HG02759 (cell line): ENCODE data around the gene EPX.

ENCODE experiments used
- ATAC-seq: cut with Tn5 transposase; IDR thresholded peaks from one replicate; pipeline ENCODE4 v1.9.1; 2021; ENCODE audit warnings: mild to moderate bottlenecking, moderate library complexity; ENCODE audit not compliant: unreplicated experiment

The EPX gene

GRCh38 chr17:58224315-58224714 lies 31.8 kb downstream of the EPX start:
- ATAC-seq, result no peak

- ATAC-seq, result no peak
Measured at GRCh38 chr17:58227733-58228132, 35.2 kb downstream of the EPX start.

GRCh38 chr17:58228679-58229078 lies 36.2 kb downstream of the EPX start:
- ATAC-seq, result no peak

- ATAC-seq, result no peak
Measured at GRCh38 chr17:58229384-58229783, 36.9 kb downstream of the EPX start.

GRCh38 chr17:58229881-58230280 lies 37.4 kb downstream of the EPX start:
- ATAC-seq, result no peak

- ATAC-seq, result no peak
Measured at GRCh38 chr17:58231641-58232040, 39.1 kb downstream of the EPX start.

GRCh38 chr17:58232707-58233156 lies 40.2 kb downstream of the EPX start:
- ATAC-seq, result peak; percentile 85

GRCh38 chr17:58233543-58233942 lies 41.0 kb downstream of the EPX start:
- ATAC-seq, result peak; percentile 65

- no peak for ATAC-seq
Measured at GRCh38 chr17:58234512-58234911, 42.0 kb downstream of the EPX start.

- no peak for ATAC-seq
Measured at GRCh38 chr17:58235821-58236220, 43.3 kb downstream of the EPX start.

GRCh38 chr17:58236394-58236793 lies 43.9 kb downstream of the EPX start:
- no peak for ATAC-seq

GRCh38 chr17:58238147-58238634 lies 45.7 kb downstream of the EPX start, which contains the start of gene LPO:
Gene LPO (plus strand): TSS chr17:58238584. CDS start chr17:58242980, 4,396 bp downstream.
- ATAC-seq, result no peak

GRCh38 chr17:58239987-58240386 lies 47.5 kb downstream of the EPX start:
- ATAC-seq, result no peak

- ATAC-seq, result no peak
Measured at GRCh38 chr17:58242171-58242784, 49.8 kb downstream of the EPX start.

- ATAC-seq, result no peak
Measured at GRCh38 chr17:58244963-58245362, 52.4 kb downstream of the EPX start.

GRCh38 chr17:58245428-58246103 lies 53.0 kb downstream of the EPX start:
- ATAC-seq, result no peak

GRCh38 chr17:58246104-58246740 lies 53.7 kb downstream of the EPX start:
- ATAC-seq, result no peak

GRCh38 chr17:58246781-58247180 lies 54.3 kb downstream of the EPX start:
- ATAC-seq, result no peak

- no peak for ATAC-seq
Measured at GRCh38 chr17:58247511-58248363, 55.2 kb downstream of the EPX start.

- no peak for ATAC-seq
Measured at GRCh38 chr17:58248955-58249269, 56.4 kb downstream of the EPX start.
